GM19351 (cell line): ENCODE results near the gene ENPP6.
"Not testable (repeated sequence)": the region's sequence is repeated elsewhere in the genome, so short reads cannot be mapped to it uniquely, and the experiment has no call there.

Source experiments
- ATAC-seq: cut with Tn5 transposase; IDR thresholded peaks from one replicate; pipeline ENCODE4 v1.9.1; 2021; ENCODE audit warnings: mild to moderate bottlenecking, moderate library complexity; ENCODE audit not compliant: unreplicated experiment

The ENPP6 gene

GRCh38 chr4:184237612-184238011 is 19.9 kb upstream of the ENPP6 start:
- ATAC-seq = peak; percentile 55

GRCh38 chr4:184235526-184235925 is 17.9 kb upstream of the ENPP6 start:
- ATAC-seq = no peak

- no peak for ATAC-seq
Measured at GRCh38 chr4:184234155-184234554, 16.5 kb upstream of the ENPP6 start.

GRCh38 chr4:184232975-184233374 is 15.3 kb upstream of the ENPP6 start:
- no peak for ATAC-seq

- ATAC-seq = no peak
Measured at GRCh38 chr4:184232202-184232601, 14.5 kb upstream of the ENPP6 start.

- ATAC-seq = no peak
Measured at GRCh38 chr4:184231573-184231972, 13.9 kb upstream of the ENPP6 start.

- ATAC-seq = no peak
Measured at GRCh38 chr4:184228056-184228705, 10.5 kb upstream of the ENPP6 start.

- ATAC-seq = no peak
Measured at GRCh38 chr4:184216515-184216914, 1.2 kb downstream of the ENPP6 start.

GRCh38 chr4:184215709-184216328 is 1.9 kb downstream of the ENPP6 start:
- ATAC-seq = no peak

- ATAC-seq = no peak
Measured at GRCh38 chr4:184214931-184215330, 2.7 kb downstream of the ENPP6 start.

GRCh38 chr4:184207734-184208607 is 9.7 kb downstream of the ENPP6 start:
- not testable (repeated sequence) for ATAC-seq

GRCh38 chr4:184205243-184205642 is 12.4 kb downstream of the ENPP6 start:
- no peak for ATAC-seq

GRCh38 chr4:184203300-184203699 is 14.4 kb downstream of the ENPP6 start:
- ATAC-seq = no peak

- ATAC-seq = no peak
Measured at GRCh38 chr4:184201179-184201578, 16.5 kb downstream of the ENPP6 start.

- ATAC-seq = no peak
Measured at GRCh38 chr4:184200296-184200695, 17.4 kb downstream of the ENPP6 start.

GRCh38 chr4:184199780-184200179 is 17.9 kb downstream of the ENPP6 start:
- no peak for ATAC-seq

GRCh38 chr4:184198190-184198589 is 19.5 kb downstream of the ENPP6 start:
- no peak for ATAC-seq

- no peak for ATAC-seq
Measured at GRCh38 chr4:184197536-184198082, 20.1 kb downstream of the ENPP6 start.

- ATAC-seq = no peak
Measured at GRCh38 chr4:184196730-184197385, 20.8 kb downstream of the ENPP6 start.

GRCh38 chr4:184193556-184194525 is 23.8 kb downstream of the ENPP6 start:
- no peak for ATAC-seq
